Left ventricle myocardium inferior (tissue), 1 donor: ENCODE results near the gene ARHGEF12. TPM values are rescaled to one million over a fixed set of nuclear protein-coding genes. Genes with fewer than 3 reads are reported as not detected.

Experiments used
- DNase-seq: peaks from one replicate; pipeline ENCODE4 v3.0.0-alpha.2; 2020
- H3K27ac ChIP-seq: fragments of 200-600 bp; replicated peaks from 2 replicates; pipeline ENCODE4 v1.8.0; 2021
- H3K27me3 ChIP-seq: fragments of 200-600 bp; 2 replicates; pipeline ENCODE4 v1.8.0; 2021; ENCODE audit warnings: low read depth
- H3K36me3 ChIP-seq: fragments of 200-600 bp; 2 replicates; pipeline ENCODE4 v1.8.0; 2021
- H3K4me1 ChIP-seq: fragments of 200-600 bp; 2 replicates; pipeline ENCODE4 v1.8.0; 2021
- H3K4me3 ChIP-seq: fragments of 200-600 bp; 2 replicates; pipeline ENCODE4 v1.8.0; 2021; ENCODE audit warnings: mild to moderate bottlenecking, moderate library complexity
- H3K9me3 ChIP-seq: fragments of 200-600 bp; replicated peaks from 2 replicates; pipeline ENCODE4 v1.8.0; 2021
- intact Hi-C: fragments of 100-400 bp; cut with micrococcal nuclease; formaldehyde crosslinking; loops from one replicate; pipeline ENCODE4 v1.11.0; 2022
- total RNA-seq: library from RNA; stranded (reverse); fragmentation: NEBNext Ultra II Directional; extraction: Animal tissue kit (Norgen Biotek cat#: 25700); gene quantifications from one replicate; pipeline ENCODE4 v1.2.1, GENCODE V29; 2021
- TF ChIP-seq, protein P1 (sequence below): fragments of 200-600 bp; IDR thresholded peaks from 2 replicates; pipeline ENCODE4 v1.8.0; 2021; ENCODE audit warnings: antibody characterized with exemption, mild to moderate bottlenecking, borderline replicate concordance
- donor health status: DM: no; HTN: yes; CAD: no; lungs with severe emphysema.

ARHGEF12 gene
- total RNA-seq, 1 donor from 2014 or later: 92.9 TPM

DNA sequence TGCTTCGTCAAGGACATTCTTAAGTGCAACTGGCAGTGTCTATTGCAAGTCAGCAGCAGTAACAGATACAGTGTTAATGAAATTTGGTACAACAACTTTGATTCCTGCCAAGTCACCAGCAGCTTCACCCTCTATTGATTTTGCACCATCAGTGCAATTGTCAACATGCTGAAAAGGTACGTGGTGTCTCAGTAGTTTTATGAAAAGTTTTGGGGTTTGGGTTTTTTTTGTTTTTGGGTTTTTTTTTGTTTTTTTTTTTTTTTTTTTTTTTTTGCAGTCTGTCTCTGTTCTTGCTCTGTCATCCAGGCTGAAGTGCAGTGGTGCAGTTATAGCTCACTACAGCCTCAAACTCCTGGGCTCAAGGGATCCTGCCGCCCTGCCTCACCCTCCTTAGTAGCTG is 156.3 kb downstream of the ARHGEF12 start:
- Histone ChIP-seq H3K27me3 (no peaks in the 10 kb centered on the region), H3K4me3 (no peak overlapping the region), H3K4me1 (peaks cover 15% of the 10 kb centered on the region), H3K27ac (no peak overlapping the region), H3K36me3 (peaks cover 11% of the 10 kb centered on the region), H3K9me3 (no peaks in the 10 kb centered on the region)
- TF ChIP-seq, protein P1, sequence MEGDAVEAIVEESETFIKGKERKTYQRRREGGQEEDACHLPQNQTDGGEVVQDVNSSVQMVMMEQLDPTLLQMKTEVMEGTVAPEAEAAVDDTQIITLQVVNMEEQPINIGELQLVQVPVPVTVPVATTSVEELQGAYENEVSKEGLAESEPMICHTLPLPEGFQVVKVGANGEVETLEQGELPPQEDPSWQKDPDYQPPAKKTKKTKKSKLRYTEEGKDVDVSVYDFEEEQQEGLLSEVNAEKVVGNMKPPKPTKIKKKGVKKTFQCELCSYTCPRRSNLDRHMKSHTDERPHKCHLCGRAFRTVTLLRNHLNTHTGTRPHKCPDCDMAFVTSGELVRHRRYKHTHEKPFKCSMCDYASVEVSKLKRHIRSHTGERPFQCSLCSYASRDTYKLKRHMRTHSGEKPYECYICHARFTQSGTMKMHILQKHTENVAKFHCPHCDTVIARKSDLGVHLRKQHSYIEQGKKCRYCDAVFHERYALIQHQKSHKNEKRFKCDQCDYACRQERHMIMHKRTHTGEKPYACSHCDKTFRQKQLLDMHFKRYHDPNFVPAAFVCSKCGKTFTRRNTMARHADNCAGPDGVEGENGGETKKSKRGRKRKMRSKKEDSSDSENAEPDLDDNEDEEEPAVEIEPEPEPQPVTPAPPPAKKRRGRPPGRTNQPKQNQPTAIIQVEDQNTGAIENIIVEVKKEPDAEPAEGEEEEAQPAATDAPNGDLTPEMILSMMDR: no peak
- DNase-seq: no peak
- intact Hi-C loops: no loop called here

GRCh38 chr11:120494595-120494994 is 158.4 kb downstream of the ARHGEF12 start:
- Histone ChIP-seq H3K27me3 (no peaks in the 10 kb centered on the region), H3K9me3 (no peaks in the 10 kb centered on the region), H3K4me1 (no peaks in the 10 kb centered on the region), H3K27ac (no peak overlapping the region), H3K36me3 (peaks cover 11% of the 10 kb centered on the region), H3K4me3 (no peak overlapping the region)
- intact Hi-C loops: no loop called here
- DNase-seq: no peak
- TF ChIP-seq, protein P1: no peak

GRCh38 chr11:120499088-120499487 is 162.9 kb downstream of the ARHGEF12 start:
- TF ChIP-seq, protein P1: no peak
- intact Hi-C loops: no loop called here
- Histone ChIP-seq H3K27me3 (peaks cover 19% of the 10 kb centered on the region), H3K4me1 (peaks cover 6% of the 10 kb centered on the region), H3K27ac (no peak overlapping the region), H3K4me3 (no peak overlapping the region), H3K9me3 (no peaks in the 10 kb centered on the region), H3K36me3 (no peaks in the 10 kb centered on the region)
- DNase-seq: no peak

DNA sequence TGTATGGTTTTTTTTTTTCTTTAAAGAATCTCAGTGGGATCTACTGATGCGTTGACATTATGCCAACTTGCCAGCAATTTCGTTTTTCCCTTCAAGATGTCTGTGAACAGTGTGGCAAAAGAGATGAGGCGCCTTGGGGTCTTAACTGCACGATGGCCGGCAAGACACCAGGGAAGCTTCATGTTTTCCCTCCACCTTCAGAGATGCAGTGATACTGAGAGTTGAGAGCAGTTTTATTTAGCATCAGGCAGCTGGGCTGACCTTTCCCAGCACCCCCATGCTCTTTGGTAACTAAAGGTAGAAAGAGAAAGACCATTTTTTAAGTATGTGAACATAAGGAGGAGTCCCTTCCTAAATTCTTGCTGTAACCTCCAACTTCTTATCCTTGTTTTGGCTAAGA is 163.6 kb downstream of the ARHGEF12 start:
- Histone ChIP-seq H3K36me3 (no peaks in the 10 kb centered on the region), H3K4me1 (peaks cover 6% of the 10 kb centered on the region), H3K27ac (no peak overlapping the region), H3K27me3 (peaks cover 27% of the 10 kb centered on the region), H3K9me3 (no peaks in the 10 kb centered on the region), H3K4me3 (no peak overlapping the region)
- no peak for DNase-seq
- intact Hi-C loops: no loop called here
- TF ChIP-seq, protein P1: no peak

GRCh38 chr11:120500414-120501071 is 164.3 kb downstream of the ARHGEF12 start:
- TF ChIP-seq, protein P1: no peak

More at GRCh38 chr11:120500414-120501071, 164.3 kb downstream of the ARHGEF12 start:
- peaks cover 33% of the 10 kb centered on the region for H3K27me3 ChIP-seq
- H3K4me1 ChIP-seq: peaks cover 6% of the 10 kb centered on the region
- H3K36me3 ChIP-seq: no peaks in the 10 kb centered on the region
- no peak overlapping the region for H3K27ac ChIP-seq
- no peaks in the 10 kb centered on the region for H3K9me3 ChIP-seq
- intact Hi-C loops: no loop called here
- H3K4me3 ChIP-seq: no peak overlapping the region
- DNase-seq: no peak
